HG03575 (cell line): ENCODE data around the gene CYSRT1.
A peak's percentile ranks its signal among the peaks of the same experiment; 100 is the strongest.

Experiments used
- ATAC-seq: cut with Tn5 transposase; IDR thresholded peaks from one replicate; pipeline ENCODE4 v1.9.1; 2021; ENCODE audit not compliant: unreplicated experiment, insufficient number of reproducible peaks, low FRiP score; ENCODE audit errors: extremely low read depth

Gene CYSRT1

DNA sequence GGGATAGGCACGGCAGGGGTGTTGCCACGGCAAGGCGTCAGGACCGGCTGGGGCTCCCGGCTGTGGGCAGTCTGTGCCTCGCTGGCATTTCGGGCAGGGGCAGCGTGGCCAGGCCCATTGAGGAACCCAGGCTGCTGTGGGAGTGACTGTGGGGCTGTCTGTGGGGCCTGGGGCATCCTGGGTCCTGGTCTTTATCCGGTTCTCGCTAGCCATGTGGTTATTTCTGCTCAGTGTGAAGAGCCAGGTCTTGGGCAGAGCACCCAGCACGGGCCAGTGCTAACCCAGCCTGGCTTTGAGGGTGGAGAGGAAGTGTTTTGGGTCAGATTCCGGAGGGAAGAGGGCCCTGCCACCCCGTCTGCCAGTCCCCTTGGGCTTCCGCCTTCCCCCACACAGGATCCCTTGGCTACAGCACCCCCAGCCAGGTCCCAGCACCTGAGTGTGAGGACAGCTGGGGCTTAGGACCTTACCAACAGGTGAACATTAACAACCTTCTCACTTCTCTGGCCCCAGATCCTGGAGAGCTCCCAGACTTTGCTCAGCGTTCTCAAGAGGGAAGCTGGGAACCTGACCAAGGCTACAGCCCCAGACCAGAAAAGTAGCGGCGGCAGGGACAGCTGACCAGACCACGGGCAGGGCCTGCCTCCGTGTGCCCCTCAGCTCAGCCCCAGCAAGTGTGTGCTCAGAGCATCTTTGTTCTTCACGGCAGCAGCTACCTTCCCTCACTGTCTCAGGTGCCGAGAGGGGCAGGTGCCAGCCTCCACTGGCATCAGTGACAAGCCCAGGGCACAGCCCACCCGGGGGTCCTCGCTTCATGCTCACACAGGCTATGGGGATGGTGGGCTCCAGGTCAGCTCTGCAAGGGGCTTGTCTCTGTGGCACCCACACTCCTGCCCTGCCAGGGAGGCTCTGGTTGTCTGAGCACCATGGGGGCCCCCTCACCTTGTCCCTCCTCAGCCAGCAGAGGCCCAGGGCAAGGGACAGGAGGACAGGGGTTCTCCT is 35.4 kb upstream of the CYSRT1 start:
- no peak for ATAC-seq

DNA sequence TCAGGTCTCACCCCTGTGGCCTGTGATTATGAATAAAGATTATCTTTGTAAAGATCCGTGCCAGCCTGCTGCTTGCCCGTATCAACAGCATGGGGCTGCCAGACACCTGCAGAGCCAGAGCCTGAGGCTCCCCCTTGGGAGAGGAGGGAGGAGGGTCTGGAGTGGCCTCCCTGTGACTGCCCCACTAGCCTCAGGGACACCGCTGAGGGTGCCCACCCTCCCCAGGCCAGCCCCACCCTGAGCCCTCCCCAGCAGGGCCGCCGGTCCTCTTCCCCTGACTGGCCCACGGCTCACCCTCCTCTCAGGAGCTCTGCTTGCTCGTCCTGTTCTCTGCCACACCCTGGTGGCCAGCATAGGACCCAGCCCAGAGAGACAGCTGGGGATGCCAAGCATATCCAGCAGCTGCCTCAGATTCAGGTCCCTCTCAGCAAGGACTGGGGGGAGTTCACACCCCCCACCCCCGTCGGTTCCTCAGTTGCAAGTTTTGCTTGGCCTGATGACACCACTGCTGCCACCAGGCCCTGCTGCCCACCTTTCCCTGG is 34.6 kb upstream of the CYSRT1 start:
- ATAC-seq, result no peak

DNA sequence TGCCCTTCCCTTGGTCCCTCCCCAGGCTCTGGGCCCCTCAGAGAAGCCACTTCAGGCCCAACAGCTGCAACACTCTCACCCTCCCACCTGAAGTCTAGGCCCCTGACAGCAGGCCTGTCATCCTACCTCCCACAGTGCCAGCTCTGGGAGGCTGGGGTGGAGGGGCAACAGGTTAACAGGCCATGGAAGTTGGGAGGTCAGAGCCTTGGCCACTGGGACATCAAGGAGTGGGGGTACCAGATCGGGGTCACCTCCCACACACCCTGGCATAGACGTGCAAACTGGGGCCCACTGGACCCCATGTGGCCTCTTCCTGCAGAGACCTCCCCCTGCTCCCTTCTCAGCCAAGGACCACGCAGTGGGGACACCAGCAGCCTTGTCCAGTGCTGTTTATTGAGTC is 33.7 kb upstream of the CYSRT1 start:
- no peak for ATAC-seq

DNA sequence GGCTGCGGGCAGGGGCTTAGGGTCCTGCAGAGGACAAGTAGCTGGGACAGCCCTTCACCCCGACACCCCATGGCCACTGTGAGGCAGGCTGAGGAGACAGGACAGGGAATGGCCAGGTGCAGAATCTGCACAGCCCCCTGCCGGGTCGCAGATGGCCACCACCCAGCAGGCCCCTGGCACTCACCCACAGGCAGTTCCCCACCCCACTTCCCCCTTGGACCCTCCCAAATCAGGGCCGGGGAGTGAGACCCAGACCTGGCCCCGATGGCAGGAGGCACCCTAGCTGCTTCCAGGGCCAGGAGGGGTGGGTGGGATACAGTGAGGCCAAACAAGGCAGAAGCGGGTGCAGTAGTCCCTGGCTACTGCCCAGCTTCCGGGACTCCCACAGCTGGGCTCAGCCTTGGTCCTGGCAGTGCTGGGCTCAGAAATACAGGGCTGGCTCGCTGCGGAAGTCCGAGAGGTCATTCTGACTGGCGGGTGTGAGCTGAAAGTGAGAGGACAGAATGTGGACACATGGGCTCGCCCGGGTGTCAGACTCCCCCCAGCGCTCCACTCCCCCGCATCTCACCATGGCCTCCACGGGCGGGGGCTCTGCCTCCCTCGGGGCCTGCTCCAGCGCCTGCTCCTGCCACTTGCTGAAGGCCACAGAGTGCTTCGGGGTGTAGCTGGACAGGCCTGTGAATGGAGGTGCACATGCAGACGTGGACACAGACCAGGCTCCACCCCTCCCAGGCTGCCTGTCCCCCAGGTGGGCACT is 33.1 kb upstream of the CYSRT1 start:
- no peak for ATAC-seq

DNA sequence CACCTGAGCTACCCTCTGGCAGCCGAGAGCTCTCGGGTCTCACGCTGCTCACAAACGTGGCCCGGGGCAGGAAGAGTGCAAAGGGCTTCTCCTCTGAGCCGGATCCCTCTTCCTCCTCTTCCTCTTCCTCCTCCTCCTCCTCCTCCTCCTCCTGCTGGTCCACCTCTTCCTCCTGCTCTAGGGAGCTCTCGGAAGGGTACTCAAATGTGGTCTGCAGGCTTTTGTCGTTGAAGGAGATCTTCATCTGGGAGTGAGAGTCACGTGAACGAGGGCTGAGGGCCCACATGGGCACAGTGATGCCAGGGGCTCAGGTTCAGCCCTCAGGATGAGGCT is 32.6 kb upstream of the CYSRT1 start:
- ATAC-seq, result no peak

DNA sequence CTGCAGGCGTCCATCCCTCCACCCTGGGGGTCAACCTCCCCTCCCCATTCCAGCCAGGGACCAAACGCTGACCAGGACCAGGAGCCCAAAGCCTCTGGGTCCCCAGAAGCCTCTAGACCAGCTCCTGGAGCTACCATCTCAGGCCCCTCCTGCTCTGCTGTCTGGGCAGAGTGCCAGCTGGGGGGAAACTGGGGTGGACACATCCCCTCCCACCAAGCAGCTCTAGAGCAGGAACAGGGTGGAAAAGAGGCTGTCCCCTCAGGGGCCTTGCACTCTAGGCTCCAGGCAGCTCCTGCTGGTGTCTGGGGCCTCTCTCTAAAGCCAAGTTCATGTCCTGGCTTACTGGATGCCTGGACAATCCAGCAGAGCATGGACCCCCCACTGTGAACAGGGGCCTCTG is 32.1 kb upstream of the CYSRT1 start:
- ATAC-seq, result no peak

DNA sequence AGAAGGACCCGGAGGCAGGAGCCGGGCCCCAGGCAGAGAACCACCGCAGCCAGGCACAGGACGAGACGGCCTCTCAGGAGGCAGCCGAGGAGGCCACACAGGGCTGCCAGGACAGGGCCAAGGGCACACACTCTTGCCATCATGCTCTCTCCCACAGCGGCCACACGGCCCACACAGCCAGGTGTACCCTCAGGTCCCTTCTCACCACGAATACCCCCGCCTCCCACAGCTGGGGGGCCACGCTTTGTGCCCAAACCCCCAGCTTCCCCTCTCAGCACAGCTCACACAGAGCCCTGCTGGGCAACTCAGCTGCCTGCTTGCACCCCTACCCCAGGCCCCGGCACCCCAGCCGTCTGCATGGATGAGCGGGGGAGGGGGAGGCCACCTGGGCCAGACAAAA is 31.2 kb upstream of the CYSRT1 start:
- no peak for ATAC-seq

DNA sequence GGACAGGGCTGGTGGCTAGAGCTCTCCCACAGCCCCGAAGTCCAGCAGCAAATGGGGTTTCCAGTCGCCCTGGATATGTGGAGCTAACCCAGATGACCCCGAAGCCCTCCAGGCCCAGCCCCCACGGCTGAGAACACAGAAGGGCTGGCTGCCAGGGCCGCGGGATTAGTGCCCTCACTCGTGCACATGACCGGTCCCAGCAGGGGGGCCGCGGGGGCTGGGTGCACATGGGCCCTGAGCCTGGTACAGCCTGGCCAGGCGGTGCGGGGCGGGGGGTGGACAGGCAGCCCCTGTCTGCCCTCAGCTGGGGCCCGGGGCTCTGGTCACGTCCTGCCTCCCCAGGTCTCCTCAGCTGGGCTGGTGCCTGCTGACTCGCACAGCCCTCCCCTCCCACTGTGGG is 30.6 kb upstream of the CYSRT1 start:
- ATAC-seq, result no peak

DNA sequence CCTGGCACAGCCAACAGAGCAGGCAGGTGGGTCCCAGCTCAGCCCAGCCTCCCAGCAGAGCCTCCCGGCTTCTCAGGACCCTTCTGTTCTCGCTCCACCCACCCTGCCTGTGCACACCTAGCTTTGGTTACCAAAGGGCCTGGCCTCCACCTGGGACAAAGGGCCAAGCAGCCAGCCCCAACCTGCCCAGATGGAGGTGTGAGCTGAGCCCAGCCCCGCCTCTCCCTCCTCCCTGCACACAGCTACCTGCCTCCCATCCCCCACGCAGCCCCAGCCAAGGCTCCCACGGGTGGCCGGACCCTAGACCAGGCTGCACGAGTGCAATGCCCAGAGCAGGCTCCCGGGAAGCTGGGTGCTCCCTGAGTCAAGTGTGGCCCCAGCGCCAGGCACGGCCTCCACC is 30.1 kb upstream of the CYSRT1 start:
- no peak for ATAC-seq

DNA sequence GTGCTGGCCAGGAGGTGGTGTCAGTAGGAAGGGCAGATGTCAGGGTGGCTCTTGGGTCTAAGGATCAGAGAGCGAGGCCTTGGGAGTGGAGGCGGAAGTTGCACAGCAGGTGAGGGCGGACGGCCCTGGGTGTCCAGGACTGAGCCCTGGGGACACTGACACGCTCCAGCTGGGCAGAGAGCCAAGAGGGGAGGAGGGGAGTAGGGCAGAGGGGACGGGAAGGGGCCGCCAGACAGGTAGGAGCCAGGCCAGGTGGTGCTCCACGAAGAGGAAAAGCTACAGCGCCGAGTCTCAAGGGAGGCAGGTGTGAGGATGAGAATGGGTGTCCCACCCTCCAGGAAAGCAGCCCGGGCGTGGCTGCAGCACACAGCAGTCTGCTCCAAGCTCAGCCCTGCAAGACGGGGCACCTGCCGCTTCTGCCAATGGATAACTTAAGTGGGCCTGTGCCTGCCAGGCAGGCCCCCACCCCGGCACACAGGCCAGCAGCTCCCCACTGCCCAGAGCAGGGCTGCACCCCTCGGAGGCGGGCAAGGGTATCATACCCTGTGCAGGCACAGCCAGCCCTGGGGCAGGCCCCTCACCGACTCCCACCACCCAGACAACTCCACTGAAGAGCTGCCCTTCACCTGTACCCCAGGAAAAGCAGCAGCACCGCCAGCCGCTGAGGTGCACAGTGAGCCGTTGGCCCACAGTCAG is 29.3 kb upstream of the CYSRT1 start:
- no peak for ATAC-seq

DNA sequence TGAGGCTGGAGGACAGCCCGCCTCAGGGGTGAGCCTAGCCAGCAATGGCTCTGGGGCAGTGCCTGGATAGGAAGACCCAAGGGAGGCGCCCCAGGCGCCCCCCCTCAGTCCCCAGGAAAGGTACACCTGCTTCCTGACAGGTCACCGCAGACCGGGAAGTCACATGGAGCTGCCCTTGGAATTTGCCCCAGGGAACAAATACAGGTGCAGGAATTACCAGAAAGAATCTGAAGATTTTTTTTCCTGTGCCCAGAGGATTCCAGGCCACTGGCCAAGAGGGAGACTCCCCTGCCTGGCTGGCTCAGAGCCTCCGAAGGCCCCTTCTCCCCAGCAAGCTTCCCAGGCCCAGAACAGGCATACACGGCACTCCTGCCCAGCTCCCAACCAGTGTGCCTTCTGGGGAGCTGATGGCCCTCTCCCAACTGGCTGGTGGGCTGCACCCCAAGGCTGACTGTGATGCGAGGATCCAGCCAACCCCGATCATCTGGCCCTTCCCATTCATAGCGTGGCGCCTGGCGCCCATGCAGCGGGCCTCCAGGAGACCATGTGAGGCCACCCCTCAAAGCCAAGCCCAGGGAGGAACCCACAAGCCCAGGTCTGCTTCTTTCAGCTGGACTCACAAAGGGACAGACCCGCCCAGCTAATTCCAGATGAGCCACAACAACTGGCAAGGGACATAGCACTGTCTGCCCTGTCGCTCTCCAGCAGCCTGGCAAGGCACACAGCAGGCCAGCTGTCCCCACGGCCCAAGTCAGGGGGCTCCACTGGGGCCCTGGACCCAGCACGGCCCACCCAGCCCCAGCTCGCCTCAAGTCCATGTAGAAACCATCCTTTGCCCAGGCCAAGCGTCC is 26.7 kb upstream of the CYSRT1 start:
- no peak for ATAC-seq

DNA sequence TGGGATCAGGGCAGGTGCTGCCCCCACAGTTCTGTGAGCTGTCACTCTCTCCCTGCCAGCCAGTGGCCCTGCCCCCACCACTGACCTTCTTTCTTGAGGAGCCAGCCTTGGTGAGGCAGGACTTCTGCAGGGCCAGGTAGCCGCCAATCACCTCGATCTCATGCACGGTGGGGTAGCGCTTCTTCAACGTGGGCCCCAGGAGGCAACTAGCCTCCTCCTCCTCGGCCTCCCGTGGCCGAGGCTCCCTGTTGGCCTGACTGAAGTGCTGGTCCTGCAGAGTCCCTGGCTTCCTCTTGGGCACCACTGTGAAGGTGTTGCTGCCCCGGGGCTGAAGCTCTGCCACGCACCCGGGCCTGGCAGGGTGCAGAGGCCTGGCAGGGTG is 26.1 kb upstream of the CYSRT1 start:
- no peak for ATAC-seq

DNA sequence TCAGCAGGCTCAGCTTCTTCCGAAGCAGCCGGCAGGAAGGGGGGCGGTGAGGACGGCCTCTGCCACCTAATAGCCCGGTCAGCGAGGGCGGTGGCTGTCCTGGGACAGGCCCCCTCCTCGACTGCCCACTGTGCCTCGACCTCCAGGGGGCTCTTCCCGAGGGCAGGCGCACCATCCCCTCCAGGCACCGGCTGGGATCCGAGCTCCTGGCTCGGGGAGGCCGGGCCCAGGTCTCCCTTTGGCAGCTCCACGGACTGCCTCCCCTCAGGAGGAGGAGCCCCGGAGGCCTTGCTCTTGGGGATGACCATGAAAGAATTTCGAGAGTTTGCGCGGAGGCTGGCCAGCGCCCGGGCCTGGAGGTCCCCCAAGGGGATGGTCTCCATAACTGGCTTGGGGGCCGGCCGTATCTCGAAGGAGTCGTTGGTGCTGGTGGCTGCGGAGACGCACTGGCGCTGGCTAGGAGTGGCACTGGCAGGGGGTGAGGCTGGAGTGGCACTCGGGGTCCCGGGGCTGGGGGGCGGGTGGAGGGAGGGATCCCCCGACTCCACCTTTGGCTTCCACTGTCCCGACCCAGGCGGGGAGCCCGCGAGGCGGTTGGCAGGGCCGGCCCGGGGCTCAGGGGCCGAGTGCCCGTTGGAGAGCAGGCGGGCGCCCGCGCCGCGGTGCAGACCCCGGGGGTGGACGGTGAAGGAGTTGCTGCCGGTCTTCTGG is 25.4 kb upstream of the CYSRT1 start:
- ATAC-seq, result no peak

DNA sequence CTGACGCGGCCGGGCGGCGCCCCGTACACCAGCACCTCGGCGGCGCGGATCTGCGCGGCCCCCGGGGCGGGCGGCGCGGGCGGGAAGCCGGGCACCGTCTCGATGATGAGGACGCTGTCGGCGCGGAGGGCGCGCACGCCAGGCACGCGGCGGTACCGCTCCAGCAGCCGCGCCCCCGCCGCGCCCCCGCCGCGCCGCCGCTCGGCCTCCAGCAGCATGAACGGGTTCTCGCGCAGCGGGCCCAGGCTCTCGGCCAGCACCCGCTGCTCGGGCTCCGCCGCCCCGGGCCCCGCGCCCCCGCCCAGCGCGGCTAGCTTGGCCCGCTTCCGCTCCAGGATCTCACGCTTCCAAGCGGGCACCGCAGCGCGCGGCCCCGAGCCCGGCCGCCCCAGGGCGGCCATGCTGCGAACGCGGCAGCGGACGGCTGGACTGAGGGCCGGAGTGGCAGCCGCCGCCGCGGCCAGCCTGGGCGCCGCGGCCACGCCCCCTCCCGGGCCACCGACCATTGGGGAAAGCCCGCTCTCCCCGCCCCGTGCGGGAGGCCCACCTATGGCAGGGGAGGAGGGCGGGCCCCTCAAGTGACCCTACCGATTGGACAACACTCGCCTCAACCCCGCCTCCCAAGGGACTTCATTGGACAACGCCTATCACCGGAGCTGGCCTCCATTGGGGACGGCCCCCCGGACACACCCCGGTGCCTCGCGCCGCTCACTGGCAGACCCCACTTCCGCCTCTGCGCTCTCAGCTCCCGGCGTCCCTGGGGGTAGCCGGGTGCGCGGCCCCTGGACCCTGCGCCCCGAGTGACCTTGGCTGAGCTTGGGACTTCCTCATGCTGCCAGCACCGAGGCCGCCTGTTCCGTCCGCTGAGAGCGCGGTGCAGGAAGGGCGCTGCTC is 24.4 kb upstream of the CYSRT1 start, which contains the start of gene TPRN:
TPRN (minus strand) TSS at position 431 of the 894 bp plus-strand sequence; CDS start at position 401, 30 bp downstream.
- peak; percentile 60 for ATAC-seq

DNA sequence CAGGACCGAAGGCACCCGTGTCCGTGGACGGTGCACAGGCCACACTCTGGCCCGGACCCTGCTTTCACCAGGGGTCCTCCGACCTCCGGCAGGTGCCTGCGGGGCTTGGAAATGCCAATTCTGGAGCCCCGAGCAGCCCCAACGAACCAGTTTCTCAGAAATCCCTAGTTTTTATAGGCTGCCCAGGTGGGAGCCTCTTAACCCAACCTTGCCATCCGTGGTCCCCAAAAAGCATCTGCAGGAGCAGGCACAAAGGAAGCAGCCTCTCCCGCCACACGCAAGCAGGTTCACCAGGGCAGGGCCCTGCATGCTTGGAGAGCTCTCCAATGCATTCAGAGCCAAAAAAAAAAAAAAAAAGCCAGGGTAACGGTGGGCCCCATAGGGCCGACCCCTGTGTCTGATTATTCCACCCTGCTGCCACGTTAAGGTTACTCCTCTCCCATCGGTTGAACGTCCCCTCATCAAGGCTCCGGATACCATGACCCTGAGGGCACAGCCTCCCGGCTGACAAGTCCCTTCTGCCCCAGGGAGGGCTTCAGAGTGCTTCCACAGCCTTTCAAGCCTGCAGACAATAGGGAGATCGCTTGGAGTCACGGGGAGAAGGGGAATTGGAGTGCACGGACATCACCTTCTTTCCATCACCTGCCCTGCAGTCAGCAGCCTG is 23.6 kb upstream of the CYSRT1 start:
- no peak for ATAC-seq

DNA sequence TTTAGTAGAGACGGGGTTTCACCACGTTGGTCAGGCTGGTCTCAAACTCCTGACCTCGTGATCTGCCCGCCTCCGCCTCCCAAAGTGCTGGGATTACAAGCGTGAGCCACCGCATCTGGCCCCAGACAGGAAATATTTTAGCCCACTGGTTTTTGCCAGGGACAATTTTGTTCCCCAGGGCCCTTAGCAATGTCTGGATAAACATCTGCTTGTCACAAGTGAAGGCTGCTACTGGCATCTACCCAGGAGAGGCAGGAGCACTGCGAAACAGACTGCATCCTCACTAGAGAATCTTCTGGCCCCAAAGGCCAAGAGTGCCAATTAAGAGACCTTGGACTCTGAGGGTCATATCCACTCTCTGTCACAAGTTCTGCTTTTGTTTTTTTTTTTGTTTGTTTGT is 22.0 kb upstream of the CYSRT1 start:
- no peak for ATAC-seq

DNA sequence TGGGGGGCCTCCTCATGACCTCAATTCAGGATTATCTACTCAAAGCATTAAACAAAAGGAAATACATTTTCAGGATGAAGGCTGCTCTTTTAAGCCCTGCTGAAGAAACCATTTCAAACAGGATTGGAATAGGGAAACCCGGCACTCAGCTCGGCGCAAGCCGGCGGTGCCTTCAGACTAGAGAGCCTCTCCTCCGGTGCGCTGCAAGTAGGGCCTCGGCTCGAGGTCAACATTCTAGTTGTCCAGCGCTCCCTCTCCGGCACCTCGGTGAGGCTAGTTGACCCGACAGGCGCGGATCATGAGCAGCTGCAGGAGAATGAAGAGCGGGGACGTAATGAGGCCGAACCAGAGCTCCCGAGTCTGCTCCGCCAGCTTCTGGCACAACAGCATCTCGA is 20.2 kb upstream of the CYSRT1 start:
- no peak for ATAC-seq
